Neural cell (in vitro differentiated cells): ENCODE data around the gene SMARCB1. TPM values are rescaled to one million over a fixed set of nuclear protein-coding genes. Genes with fewer than 3 reads are reported as not detected.

ENCODE experiments used
- H2AFZ ChIP-seq: fragments of 200-600, 300-800 bp; sonication (generic), shearing (Covaris generic); 2 replicates; pipeline ENCODE4 v1.6.0; 2014; ENCODE audit warnings: low read depth, mild to moderate bottlenecking, antibody characterized with exemption, low read length, moderate library complexity
- H3F3A ChIP-seq: fragments of 200-600 bp; shearing (Covaris generic); 2 replicates; pipeline ENCODE4 v1.6.1; 2016; ENCODE audit warnings: mild to moderate bottlenecking, moderate library complexity, mixed read lengths, antibody characterized with exemption, low read length; ENCODE audit not compliant: insufficient read depth, poor library complexity, severe bottlenecking
- H3K27ac ChIP-seq: fragments of 200-600, 300-800 bp; sonication (generic), shearing (Covaris generic); 2 replicates; pipeline ENCODE4 v1.5.1; 2014; ENCODE audit warnings: mild to moderate bottlenecking, low read length, moderate library complexity
- H3K27me3 ChIP-seq: fragments of 300-800, 200-600 bp; sonication (generic), shearing (Covaris generic); 2 replicates; pipeline ENCODE4 v1.6.0; 2014; ENCODE audit warnings: mild to moderate bottlenecking, low read depth, low read length, moderate library complexity; ENCODE audit not compliant: insufficient read depth
- H3K36me3 ChIP-seq: fragments of 300-800, 200-600 bp; sonication (generic), shearing (Covaris generic); 2 replicates; pipeline ENCODE4 v1.5.1; 2014; ENCODE audit warnings: mild to moderate bottlenecking, antibody characterized with exemption, low read length, moderate library complexity; ENCODE audit not compliant: insufficient read depth
- H3K4me2 ChIP-seq: fragments of 300-800, 200-600 bp; sonication (generic), shearing (Covaris generic); 2 replicates; pipeline ENCODE4 v1.6.0; 2014; ENCODE audit warnings: mild to moderate bottlenecking, low read length
- H3K4me3 ChIP-seq: fragments of 300-800, 200-600 bp; sonication (generic), shearing (Covaris generic); 2 replicates; pipeline ENCODE4 v1.5.1; 2014; ENCODE audit warnings: mild to moderate bottlenecking, low read length, moderate library complexity
- H3K79me2 ChIP-seq: fragments of 200-600 bp; shearing (Covaris generic); replicated peaks from 2 replicates; pipeline ENCODE4 v1.6.0; 2014; ENCODE audit warnings: mild to moderate bottlenecking, low read length, moderate library complexity; ENCODE audit not compliant: insufficient read depth
- H3K9ac ChIP-seq: fragments of 300-800, 200-600 bp; sonication (generic), shearing (Covaris generic); 2 replicates; pipeline ENCODE4 v1.6.1; 2016; ENCODE audit warnings: mild to moderate bottlenecking, low read length, mixed read lengths
- H3K9me2 ChIP-seq: fragments of 200-600 bp; shearing (Covaris generic); 2 replicates; pipeline ENCODE4 v1.6.1; 2016; ENCODE audit warnings: mild to moderate bottlenecking, low read length, mixed read lengths; ENCODE audit not compliant: insufficient read depth
- H3K9me3 ChIP-seq: fragments of 200-600, 300-800 bp; sonication (generic), shearing (Covaris generic); 2 replicates; pipeline ENCODE4 v1.6.1; 2016; ENCODE audit warnings: mild to moderate bottlenecking, mixed run types, low read length, moderate library complexity, mixed read lengths
- H4K20me1 ChIP-seq: fragments of 200-600 bp; shearing (Covaris generic); 2 replicates; pipeline ENCODE4 v1.6.1; 2016; ENCODE audit warnings: mild to moderate bottlenecking, mixed run types; ENCODE audit not compliant: insufficient read depth
- CTCF ChIP-seq: fragments of 450-650 bp; IDR thresholded peaks from 2 replicates; pipeline ENCODE4 v1.5.1; 2014; ENCODE audit warnings: antibody characterized with exemption, mild to moderate bottlenecking, moderate library complexity; ENCODE audit not compliant: poor library complexity, severe bottlenecking
- EP300 ChIP-seq: fragments of 450-650 bp; conservative IDR thresholded peaks from 2 replicates; pipeline ENCODE4 v1.6.1; 2014; ENCODE audit warnings: antibody characterized with exemption, mild to moderate bottlenecking, moderate library complexity; ENCODE audit not compliant: poor library complexity, severe bottlenecking
- EZH2 ChIP-seq: fragments of 200-600, 300-800 bp; shearing (Covaris generic), sonication (generic); IDR thresholded peaks from 2 replicates; pipeline ENCODE4 v1.6.1; 2014; ENCODE audit warnings: antibody characterized with exemption, low read length, borderline replicate concordance, mild to moderate bottlenecking; ENCODE audit not compliant: insufficient read depth, poor library complexity, severe bottlenecking
- MXI1 ChIP-seq: fragments of 450-650 bp; conservative IDR thresholded peaks from 2 replicates; pipeline ENCODE4 v1.6.1; 2014; ENCODE audit warnings: antibody characterized with exemption, mild to moderate bottlenecking; ENCODE audit not compliant: poor library complexity, severe bottlenecking
- POLR2AphosphoS5 ChIP-seq: IDR thresholded peaks from 2 replicates; pipeline ENCODE4 v1.6.1; 2012
- RAD21 ChIP-seq: fragments of 450-650 bp; conservative IDR thresholded peaks from 2 replicates; pipeline ENCODE4 v1.6.1; 2014; ENCODE audit warnings: antibody characterized with exemption, mild to moderate bottlenecking, moderate library complexity
- REST ChIP-seq: IDR thresholded peaks from 2 replicates; pipeline ENCODE4 v1.6.1; 2012; ENCODE audit warnings: borderline replicate concordance
- SMC3 ChIP-seq: fragments of 450-650 bp; conservative IDR thresholded peaks from 2 replicates; pipeline ENCODE4 v1.6.1; 2014; ENCODE audit warnings: antibody characterized with exemption, mild to moderate bottlenecking, moderate library complexity; ENCODE audit not compliant: poor library complexity
- TAF1 ChIP-seq: IDR thresholded peaks from 2 replicates; pipeline ENCODE4 v1.6.1; 2012; ENCODE audit warnings: low read depth
- polyA plus RNA-seq: library from polyadenylated mRNA; depleted of rRNA; stranded (reverse); fragments of >200 nt; gene quantifications from 2 replicates; pipeline ENCODE4 v1.2.3, GENCODE V29; 2014

The SMARCB1 gene
- polyA plus RNA-seq, 1 donor from 2014 or later: 97.5 TPM

GRCh38 chr22:23749841-23750301 lies 36.9 kb upstream of the SMARCB1 start:
- Histone ChIP-seq H3K27ac (no peak overlapping the region), H4K20me1 (no peaks in the 10 kb centered on the region), H3K79me2 (peaks cover 6% of the 10 kb centered on the region), H3K4me3 (peak overlapping the region; percentile 88), H3K27me3 (no peaks in the 10 kb centered on the region), H3K4me2 (peak overlapping the region; percentile 87), H3K9me2 (no peaks in the 10 kb centered on the region), H3K9ac (peak overlapping the region; percentile 90), H2AFZ (no peak overlapping the region), H3K9me3 (no peaks in the 10 kb centered on the region), H3F3A (no peaks in the 10 kb centered on the region), H3K36me3 (no peaks in the 10 kb centered on the region)
- TF ChIP-seq CTCF (no peak), REST (no peak), MXI1 (no peak), EZH2 (no peak), TAF1 (no peak), EP300 (no peak), POLR2AphosphoS5 (no peak)

- Histone ChIP-seq H3K27me3 (no peaks in the 10 kb centered on the region), H3K9ac (peak overlapping the region; percentile 90), H4K20me1 (no peaks in the 10 kb centered on the region), H3K27ac (no peak overlapping the region), H3F3A (no peaks in the 10 kb centered on the region), H2AFZ (peak overlapping the region; percentile 67), H3K9me2 (no peaks in the 10 kb centered on the region), H3K9me3 (no peaks in the 10 kb centered on the region), H3K79me2 (peaks cover 6% of the 10 kb centered on the region), H3K4me3 (peak overlapping the region; percentile 88), H3K4me2 (peak overlapping the region; percentile 87), H3K36me3 (no peaks in the 10 kb centered on the region)
- TF ChIP-seq RAD21: no peak
- no peak for TF ChIP-seq SMC3
- no peak for TF ChIP-seq TAF1
- TF ChIP-seq CTCF: no peak
- no peak for TF ChIP-seq POLR2AphosphoS5
- no peak for TF ChIP-seq REST
- TF ChIP-seq EZH2: no peak
- TF ChIP-seq MXI1: no peak
- no peak for TF ChIP-seq EP300
Observed at GRCh38 chr22:23750367-23750713, 36.4 kb upstream of the SMARCB1 start.
